ENCODE data around the gene OR8B3.
"Not testable (repeated sequence)": the region's sequence is repeated elsewhere in the genome, so short reads cannot be mapped to it uniquely, and the experiment has no call there.

- not testable (repeated sequence) for TF ChIP-seq REST (IDR thresholded peaks at IDR 0.05; ENCODE audit: low read depth); POLR2AphosphoS5 (IDR thresholded peaks at IDR 0.05; ENCODE audit: low read depth, low read length); YY1 (IDR thresholded peaks at IDR 0.05; ENCODE audit: extremely low read depth, insufficient replicate concordance, low read depth, low read length)
Measured at GRCh38 chr11:124403186-124403585, 4.4 kb upstream of the OR8B3 start.
